ENCODE data around the gene THBD.

The THBD gene

DNA sequence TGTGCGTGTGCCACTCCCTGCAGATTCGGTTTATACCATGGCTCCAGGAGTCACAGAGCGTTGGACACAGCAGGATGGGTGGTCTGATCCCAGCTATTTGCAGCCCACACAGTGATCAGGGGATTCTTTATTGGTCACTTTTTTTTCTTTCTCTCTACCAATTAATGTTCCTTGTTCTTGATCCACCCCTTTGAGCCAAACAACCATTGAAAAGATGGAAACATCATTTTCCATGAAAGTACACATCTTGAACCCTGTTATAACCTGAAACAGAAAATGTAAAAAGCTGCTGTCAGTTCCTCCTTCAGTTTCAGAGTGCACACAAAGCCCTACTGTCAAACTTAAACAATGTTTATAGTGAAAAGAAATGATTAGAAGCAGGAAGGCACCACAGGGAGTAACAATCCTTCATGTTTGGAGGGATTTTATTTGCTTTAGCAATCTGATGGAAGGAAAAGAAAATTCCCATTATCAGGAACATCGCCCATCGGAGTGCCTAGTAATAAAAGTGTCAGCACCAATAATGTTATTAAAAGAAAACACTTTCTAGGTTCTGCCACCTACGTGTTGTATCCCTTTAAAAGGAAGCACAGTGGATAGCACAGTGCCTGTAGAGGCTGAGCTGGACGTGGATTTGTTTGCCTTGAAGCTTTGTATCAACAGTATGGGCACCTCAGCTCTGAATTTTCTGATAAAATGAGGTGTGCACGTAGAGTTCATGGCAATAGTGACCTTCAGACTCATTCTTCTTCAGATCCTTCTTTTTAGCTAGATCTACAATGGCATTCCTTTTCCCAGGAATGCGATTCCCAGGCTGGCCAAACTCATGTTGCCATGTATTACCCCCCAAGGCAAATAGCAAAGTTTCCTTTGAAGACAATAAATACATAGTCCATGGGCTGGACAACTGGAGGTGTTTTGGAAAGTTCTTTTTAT is 16.1 kb upstream of the THBD start:
- no peak overlapping the region for H3K4me3 ChIP-seq
- no peak overlapping the region for H3K27ac ChIP-seq

- no peak overlapping the region for H3K4me3 ChIP-seq
- H3K27ac ChIP-seq = no peak overlapping the region
Measured at GRCh38 chr20:23063581-23063980, 14.1 kb upstream of the THBD start.

- Histone ChIP-seq H3K27ac (peak overlapping the region in 1 of 21 experiments; percentile 76), H3K4me3 (no peak overlapping the region)
Measured at GRCh38 chr20:23063168-23063567, 13.7 kb upstream of the THBD start.

DNA sequence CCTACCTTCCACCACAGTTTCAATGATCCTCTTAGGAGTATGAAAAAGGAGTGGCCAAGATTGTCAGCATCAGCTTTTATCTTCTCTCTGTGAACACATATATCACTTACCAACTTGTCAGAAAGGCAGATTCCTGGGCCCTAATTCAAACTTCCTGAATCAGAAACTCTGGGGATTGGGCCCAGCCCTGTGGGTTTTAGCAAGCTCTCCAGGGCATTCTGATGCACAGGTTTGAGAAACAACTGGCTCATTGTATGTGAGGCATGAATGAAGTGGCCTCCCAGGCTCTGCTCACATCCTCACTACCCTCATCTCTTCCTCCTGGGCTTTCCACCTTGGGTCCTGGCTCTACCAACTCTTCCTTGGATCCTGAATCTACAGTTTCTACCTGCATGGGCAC is 13.2 kb upstream of the THBD start:
- peak overlapping the region in 5 of 21 experiments; percentile 10 to 76 (median 64) for H3K27ac ChIP-seq
- H3K4me3 ChIP-seq = no peak overlapping the region

DNA sequence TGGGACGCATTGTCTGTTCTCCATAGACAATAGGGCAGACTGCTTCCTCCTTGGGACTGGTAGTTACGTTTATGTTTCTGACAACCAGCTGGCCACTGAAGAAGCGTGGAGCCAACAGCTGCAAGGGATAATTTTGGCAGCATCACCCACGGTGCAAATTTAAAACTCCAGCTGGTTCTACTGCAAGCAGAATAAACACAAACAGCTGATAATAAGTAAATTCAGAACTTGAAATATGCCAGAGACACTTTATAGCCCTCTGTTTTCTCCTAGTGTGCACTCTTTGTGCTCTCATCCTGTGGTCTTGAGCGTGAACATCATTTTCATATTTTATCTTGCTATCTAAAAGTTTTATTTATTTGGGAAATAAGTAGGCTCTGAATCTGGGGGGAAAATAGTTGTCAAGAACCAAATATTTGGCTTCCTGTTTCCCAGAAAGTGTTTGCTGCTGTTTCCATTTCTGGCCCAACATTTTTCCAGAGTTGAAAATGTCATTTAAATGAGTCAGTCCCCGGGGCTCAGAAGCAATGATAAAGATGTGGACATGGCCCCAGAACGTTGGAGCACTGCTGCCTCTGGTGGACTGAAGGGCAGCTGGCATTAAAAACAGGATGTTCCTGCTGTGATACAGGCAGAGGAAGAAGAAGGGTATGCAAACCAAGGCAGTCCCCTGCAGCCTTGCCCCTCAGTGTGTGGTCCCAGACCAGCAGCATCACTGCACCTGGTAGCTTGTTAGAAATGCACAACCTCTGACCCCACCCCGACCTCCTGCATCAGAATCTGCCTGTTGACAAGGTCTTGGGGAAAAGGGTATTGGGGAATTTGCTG is 12.5 kb upstream of the THBD start:
- H3K4me3 ChIP-seq = no peak overlapping the region
- H3K27ac ChIP-seq = peak overlapping the region in 18 of 21 experiments; percentile 16 to 76 (median 50)

DNA sequence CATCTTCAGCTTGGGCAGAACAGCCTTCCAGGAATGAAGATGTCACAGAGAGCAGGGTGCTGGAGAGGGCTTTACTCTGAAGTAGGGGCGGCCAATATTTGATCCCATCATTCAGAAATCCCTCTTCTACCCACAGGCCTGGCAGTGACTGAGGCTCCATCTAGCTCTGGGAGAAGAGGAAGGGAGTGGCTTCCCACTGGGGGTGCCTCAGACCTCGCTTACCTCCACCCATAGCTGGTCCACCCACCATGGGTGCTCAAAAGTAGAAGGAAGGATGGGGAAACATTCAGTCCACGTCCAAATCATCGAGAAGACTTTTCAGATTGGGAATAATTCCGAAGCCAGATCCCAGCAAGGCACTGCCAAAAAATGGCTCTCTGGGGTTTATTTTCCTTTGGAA is 11.8 kb upstream of the THBD start:
- Histone ChIP-seq H3K27ac (peak overlapping the region in 19 of 21 experiments; percentile 10 to 76 (median 47)), H3K4me3 (no peak overlapping the region)

GRCh38 chr20:23060629-23061028 is 11.2 kb upstream of the THBD start:
- peak overlapping the region in 7 of 21 experiments; percentile 16 to 76 (median 59) for H3K27ac ChIP-seq

GRCh38 chr20:23059846-23060245 is 10.4 kb upstream of the THBD start:
- H3K27ac ChIP-seq = no peak overlapping the region

More at GRCh38 chr20:23060629-23061028, 11.2 kb upstream of the THBD start:
- H3K4me3 ChIP-seq = no peak overlapping the region

GRCh38 chr20:23059001-23059400 is 9.5 kb upstream of the THBD start:
- no peak overlapping the region for H3K4me3 ChIP-seq
- no peak overlapping the region for H3K27ac ChIP-seq

More at GRCh38 chr20:23059846-23060245, 10.4 kb upstream of the THBD start:
- no peak overlapping the region for H3K4me3 ChIP-seq

DNA sequence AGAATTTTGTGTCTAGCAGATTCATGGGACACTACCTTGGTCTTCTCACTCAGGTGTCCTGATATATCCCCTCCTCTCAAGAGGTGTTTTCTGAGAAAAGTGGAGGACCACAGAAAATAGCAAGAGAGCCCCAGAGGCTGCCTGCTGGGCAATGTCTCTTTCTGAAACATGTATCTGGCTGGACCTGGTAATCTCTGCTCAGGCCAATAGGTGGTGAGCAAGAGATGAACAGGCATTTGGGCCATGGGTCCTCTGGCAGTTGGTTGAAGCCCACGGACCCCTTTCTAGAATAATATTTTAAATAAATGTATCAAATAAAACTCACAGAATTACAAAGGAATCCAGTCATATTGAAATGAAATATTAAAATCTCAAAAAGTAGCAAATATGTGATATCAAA is 8.8 kb upstream of the THBD start:
- Histone ChIP-seq H3K27ac (no peak overlapping the region), H3K4me3 (no peak overlapping the region)

GRCh38 chr20:23052904-23053303 is 3.4 kb upstream of the THBD start:
- Histone ChIP-seq H3K4me3 (no peak overlapping the region), H3K27ac (no peak overlapping the region)

GRCh38 chr20:23050847-23051627 is 1.6 kb upstream of the THBD start:
- peak overlapping the region; percentile 45 to 95 (median 89) for H3K27ac ChIP-seq
- H3K4me3 ChIP-seq = peak overlapping the region; percentile 44 to 73 (median 53)

DNA sequence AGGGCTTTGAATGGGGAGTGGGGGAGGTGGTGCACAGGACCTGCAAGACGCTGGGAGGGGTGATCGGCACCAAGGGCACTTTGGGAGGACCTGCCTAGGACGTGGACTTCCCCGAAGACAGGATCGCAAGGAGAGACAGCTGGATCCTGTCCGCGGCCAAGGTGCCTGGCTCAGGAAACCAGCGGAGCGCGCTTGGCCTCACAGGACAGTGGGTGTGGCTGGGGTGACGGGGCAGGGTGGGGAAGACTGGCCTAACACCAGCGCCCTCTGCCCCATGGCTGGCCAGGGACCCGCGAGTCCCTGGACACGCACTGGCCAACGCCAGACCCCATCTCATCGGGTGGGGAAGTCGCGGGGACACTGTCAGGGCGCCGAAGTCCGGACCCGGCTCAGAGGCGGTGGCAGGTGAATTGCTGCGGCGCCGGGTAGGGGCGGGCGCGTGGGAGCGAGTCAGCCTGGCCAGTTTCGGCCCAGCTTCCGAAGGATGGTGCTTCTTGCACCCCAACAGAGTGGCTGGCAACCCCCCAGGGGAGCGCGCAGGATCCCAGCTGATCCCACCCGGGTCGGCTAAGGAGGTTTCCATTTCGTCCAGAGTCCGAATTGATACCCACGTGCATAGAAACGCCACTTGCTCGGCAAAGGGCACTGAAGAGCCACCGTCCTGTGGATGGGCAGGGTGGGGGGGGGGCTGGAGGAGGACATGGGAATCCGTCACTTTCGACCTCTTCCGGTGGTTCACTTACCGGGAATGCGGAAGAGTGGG is 785 bp upstream of the THBD start:
- peak overlapping the region; percentile 35 to 95 (median 89) for H3K27ac ChIP-seq
- peak overlapping the region; percentile 44 to 73 (median 53) for H3K4me3 ChIP-seq

DNA sequence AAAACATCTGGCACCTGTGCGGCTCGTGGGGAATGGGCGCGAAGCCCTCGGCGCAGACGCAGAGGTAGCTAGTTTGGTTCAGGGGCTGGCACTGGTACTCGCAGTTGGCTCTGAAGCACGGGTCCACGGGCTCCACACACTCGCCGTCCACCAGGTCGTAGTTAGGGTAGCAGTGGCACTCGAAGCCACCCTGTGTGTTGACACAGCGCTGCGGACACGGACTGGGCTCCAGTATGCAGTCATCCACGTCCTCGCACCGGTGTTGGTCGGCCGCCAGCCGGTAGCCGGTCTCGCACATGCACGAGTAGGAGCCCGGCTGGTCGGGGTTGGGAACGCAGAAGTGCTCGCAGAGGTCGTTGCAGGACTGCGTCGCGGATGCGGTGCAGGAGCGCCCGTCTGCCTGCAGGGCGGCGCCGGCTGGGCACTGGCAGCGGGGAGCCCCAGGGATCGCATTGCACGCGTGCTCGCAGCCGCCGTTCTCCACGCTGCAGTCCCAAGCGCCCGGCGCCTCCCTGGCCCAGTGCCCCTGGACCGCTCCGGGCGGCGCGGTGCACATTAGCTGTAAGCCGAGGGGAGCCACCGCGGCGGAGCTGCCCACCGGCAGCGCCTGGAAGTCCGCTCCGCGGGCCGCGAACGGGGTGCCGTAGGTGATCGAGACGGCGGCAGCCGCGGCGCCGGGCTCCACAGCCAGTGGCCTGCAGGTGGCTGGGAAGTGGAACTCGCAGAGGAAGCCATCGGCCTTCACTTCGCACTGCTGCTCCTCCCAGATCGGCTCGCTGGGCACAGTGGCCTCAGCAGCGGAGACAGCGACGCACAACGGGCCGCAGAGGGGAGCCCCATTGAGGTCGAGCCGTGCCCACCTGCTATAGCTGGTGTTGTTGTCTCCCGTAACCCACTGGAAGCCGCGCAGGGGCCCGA is 930 bp downstream of the THBD start:
- peak overlapping the region; percentile 69 to 95 (median 89) for H3K27ac ChIP-seq
- peak overlapping the region; percentile 44 to 73 (median 53) for H3K4me3 ChIP-seq

- peak overlapping the region in 19 of 21 experiments; percentile 27 to 95 (median 90) for H3K27ac ChIP-seq
- H3K4me3 ChIP-seq = peak overlapping the region; percentile 44 to 73 (median 53)
Measured at GRCh38 chr20:23047738-23048214, 1.7 kb downstream of the THBD start.

DNA sequence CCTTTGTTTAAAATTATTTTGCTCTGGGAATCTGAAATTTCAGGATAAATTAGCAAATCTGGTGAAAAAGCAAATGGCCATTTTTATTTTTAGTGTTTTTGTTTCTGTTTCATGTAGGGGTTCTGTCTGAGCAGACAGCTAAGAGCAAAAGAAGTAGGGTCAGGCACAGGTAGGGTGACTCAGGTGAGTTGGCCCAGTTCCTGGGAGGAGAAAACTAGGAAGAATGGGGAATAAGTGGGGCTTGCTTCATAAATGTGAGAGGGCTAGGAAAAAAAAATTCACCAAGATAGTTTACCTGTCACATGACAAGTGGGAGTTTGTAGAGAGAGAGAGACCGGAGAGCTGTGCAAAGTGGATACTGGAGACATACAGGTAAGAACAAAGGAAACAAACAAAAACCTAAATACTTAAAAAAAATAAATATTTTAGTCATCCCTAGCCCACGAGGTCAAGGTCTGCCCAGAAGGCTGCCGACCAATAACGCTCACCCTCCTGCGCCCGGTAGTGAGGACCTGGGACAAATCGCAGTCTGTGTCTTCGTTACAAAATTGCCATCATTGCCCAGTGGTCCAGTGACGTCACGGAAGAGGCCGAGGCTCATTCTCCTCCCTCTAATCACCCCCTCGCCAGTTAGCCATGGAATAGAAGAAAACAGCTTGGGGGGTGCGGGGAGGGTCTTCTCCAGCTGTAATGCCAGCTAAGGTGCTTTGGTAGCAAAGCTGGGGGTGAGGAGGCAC is 2.3 kb downstream of the THBD start:
- Histone ChIP-seq H3K27ac (peak overlapping the region in 15 of 21 experiments; percentile 27 to 95 (median 90)), H3K4me3 (peak overlapping the region; percentile 44 to 73 (median 53))

- peak overlapping the region in 6 of 7 experiments; percentile 44 to 73 (median 56) for H3K4me3 ChIP-seq
- peak overlapping the region in 1 of 21 experiments; percentile 2 for H3K27ac ChIP-seq
Measured at GRCh38 chr20:23046431-23046830, 3.0 kb downstream of the THBD start.
